SU-DHL-6 (cell line): ENCODE data around the gene IGSF21.

ENCODE experiments used
- CTCF ChIP-seq: fragments of 200-600 bp; sonication (generic); IDR thresholded peaks from one replicate; pipeline ENCODE4 v1.5.1; 2017; ENCODE audit warnings: antibody characterized with exemption, mild to moderate bottlenecking, low read length, moderate library complexity; ENCODE audit not compliant: insufficient read depth, poor library complexity, severe bottlenecking
- EZH2phosphoT487 ChIP-seq: fragments of 200-600 bp; sonication (generic), shearing (Covaris generic); conservative IDR thresholded peaks from 2 replicates; pipeline ENCODE4 v1.6.1; 2018; ENCODE audit warnings: mild to moderate bottlenecking, antibody characterized with exemption, low read length, moderate library complexity, mixed read lengths

GRCh38 chr1:18323259-18323658 is 215.7 kb downstream of the IGSF21 start:
- TF ChIP-seq CTCF (no peak), EZH2phosphoT487 (no peak)
